Stimulated activated CD4-positive, alpha-beta T cell treated with anti-CD3 and anti-CD28 coated beads, Interleukin-15, amount 100 ng/mL, for 48 hours (primary cell): ENCODE measurements around the gene TNFSF11.
"Not testable (repeated sequence)": the region's sequence is repeated elsewhere in the genome, so short reads cannot be mapped to it uniquely, and the experiment has no call there.

Source experiments
- DNase-seq, 2 donors: peaks; one replicate each; pipeline ENCODE4 v3.0.0-alpha.2; 2020; ENCODE audit warnings: low read depth in 2 of 2

Gene TNFSF11, protein sequence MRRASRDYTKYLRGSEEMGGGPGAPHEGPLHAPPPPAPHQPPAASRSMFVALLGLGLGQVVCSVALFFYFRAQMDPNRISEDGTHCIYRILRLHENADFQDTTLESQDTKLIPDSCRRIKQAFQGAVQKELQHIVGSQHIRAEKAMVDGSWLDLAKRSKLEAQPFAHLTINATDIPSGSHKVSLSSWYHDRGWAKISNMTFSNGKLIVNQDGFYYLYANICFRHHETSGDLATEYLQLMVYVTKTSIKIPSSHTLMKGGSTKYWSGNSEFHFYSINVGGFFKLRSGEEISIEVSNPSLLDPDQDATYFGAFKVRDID

DNA sequence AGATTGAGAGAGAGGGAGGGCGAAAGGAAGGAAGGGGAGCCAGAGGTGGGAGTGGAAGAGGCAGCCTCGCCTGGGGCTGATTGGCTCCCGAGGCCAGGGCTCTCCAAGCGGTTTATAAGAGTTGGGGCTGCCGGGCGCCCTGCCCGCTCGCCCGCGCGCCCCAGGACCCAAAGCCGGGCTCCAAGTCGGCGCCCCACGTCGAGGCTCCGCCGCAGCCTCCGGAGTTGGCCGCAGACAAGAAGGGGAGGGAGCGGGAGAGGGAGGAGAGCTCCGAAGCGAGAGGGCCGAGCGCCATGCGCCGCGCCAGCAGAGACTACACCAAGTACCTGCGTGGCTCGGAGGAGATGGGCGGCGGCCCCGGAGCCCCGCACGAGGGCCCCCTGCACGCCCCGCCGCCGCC is at the start of gene TNFSF11:
Gene TNFSF11 (plus strand): TSS at position 142 of the 400 bp plus-strand sequence. CDS start 152 bp downstream, at position 294.
- peak in 1 of 2 donors; percentile 9 for DNase-seq

DNA sequence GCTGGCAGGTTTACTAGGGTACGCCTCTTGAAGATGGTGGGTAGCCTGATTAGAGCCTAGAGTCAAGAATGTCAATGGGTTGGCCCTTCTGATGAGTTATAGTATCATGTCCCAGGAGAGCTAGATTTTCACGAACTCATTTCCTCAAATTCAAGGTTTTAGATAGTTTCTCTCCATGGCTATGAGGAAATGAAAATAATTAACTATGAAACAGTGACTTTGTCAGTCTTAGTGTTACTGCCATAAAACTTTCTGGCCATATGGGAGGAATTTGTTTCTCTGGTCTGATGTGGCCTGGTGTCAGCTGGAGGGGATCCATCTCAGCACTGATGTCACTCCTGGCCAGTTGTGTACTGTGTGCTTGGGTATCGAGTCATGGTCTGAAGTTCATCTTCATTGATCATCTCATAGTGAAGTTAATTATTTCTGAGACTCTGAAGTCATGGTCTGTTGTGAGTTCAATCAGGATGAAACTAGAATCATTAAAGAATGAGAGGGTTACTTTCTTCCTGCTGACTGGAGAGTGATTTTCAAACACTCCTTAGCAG is 49.4 kb upstream of the TNFSF11 start:
- DNase-seq, result no peak

DNA sequence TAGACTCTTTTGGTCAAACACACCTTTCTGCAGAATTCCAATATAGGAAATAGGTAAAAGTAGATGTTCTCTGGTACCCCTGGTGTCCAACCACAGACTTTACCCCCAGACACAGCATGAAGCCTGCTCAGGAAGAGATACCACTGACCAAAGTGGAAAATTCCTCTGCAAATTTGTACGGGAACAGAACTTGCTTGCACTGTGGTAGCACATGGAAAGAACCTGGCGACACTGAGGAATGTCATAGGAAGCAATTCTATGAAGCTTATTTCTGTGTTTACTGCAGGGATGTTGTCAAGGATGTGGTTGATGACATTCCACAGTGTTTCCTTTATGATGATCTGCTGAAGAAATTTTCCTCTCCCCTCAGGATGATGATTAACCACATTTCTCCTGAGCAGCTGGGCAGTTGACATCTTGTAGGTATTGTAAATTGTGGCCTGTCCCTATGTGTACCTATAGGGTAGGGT is 48.9 kb upstream of the TNFSF11 start:
- no peak for DNase-seq

DNA sequence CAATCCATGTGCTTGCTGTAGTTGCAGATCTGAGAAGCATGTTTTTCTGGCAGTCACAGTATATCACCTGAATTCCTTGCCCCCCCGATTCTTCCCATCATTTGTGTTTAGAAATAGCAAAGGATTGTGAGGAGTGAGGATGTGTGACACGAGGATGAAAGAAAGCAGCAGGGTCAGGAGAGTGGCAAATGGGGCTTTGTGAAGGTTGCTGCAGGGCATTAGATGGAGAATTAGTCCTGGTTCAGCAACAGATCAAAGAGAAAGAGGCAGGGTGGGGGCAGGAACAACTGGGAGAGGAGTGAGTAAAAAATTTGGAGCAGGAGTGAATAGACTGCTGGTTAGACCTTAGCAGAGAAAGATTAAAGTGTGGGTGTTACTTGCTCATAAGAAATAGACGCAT is 47.7 kb upstream of the TNFSF11 start:
- no peak for DNase-seq

DNA sequence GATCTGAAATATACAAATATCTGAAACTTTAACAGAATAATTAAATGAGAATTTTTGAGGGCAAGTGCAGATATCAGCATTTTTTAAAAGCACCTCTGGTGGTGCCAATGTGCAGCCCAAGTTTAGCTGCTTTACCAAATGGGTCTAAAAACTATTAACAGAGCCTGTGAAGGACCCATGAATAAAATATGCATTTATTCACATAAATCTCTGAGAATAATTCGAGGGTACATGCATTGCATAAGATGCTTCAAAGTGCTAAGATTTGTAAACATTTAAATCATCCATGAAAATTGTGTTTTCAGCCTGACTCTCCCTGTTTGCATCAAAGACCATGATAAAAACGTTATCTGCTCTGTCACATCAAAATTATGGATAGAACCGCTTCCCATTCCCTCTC is 47.1 kb upstream of the TNFSF11 start:
- no peak for DNase-seq

DNA sequence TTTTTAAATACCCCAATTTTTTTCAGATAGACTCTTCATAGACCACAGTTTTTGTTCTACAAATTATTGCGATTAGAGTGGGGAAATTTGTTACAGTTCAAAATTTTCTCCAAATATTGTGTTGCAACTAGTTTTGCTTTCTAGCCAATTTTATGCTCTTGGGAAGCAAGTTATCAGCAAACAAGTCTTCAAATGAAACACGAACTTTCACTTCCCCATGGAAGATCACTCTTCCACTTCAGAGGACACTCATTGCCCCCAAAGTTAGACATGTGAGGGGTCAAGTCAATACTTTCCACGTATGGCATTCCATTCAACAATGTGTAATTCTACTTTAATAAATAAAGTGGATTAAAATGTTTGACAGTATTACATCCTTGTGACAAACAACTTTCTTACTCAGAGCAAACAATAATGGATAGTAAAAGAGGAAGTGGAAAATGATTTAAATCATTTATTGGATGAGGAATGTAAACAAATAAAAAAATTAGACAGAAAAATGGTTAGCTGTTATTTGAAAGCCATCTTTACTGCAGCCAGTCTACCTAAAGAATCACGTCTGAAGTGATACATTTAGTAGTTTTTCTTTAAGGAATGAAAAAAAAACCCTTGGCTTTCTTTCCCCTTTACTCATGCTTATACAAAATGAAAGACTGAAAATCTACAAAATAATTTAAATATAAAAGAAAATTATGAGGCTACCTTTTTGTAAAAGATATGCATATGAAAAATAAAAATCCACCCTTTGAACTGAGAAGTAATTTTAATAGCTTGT is 41.2 kb upstream of the TNFSF11 start:
- no peak for DNase-seq

DNA sequence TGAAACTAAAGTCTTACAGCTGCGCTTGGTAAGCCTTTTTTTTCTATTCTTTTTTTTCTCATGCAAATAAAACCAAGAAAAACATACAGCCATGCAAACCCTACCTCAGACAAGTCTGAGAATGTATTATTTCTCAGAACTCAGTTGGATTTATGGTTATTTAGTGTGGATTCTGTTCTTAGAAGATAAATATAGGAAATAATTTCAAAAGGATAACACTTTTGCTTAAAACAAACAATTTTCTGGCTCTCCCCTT is 40.7 kb upstream of the TNFSF11 start:
- no peak for DNase-seq

DNA sequence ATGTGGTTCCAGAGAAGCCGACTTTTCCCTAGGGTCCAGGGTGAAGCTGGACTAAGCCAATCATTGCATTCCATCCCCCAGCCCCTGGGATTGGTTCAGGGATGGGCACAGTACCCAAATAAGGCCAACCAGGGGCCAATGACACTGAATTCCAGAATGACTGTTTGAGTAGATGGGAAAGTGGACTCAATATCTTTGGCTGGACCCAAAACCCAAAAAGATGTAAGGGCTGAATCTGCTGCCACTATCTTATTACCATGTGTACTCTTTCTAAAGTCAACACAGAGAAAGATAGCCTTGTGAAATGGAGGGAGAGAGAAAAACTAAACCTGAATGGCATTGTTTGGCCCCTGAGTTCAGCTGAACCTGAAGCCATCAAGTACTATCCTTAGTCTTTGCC is 39.2 kb upstream of the TNFSF11 start:
- DNase-seq, result no peak

DNA sequence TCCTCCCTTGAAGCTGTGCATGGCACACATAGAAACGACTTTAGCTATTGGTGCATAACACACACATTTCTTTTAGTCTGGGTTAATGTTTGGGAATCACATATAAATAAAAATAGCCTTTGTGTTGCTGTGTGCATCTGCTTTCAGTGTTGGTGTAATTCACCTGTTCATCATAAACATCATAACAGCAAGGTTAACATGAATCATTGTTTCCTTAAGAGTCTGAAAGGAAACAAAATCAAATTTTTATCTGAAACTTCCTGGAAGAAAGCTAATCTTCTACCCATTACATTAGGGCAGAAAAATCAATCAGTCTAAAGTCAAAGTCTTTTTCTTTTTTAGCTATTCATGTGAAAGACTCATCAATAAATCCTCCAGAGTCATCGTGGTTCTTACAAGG is 35.0 kb upstream of the TNFSF11 start:
- DNase-seq, result no peak

DNA sequence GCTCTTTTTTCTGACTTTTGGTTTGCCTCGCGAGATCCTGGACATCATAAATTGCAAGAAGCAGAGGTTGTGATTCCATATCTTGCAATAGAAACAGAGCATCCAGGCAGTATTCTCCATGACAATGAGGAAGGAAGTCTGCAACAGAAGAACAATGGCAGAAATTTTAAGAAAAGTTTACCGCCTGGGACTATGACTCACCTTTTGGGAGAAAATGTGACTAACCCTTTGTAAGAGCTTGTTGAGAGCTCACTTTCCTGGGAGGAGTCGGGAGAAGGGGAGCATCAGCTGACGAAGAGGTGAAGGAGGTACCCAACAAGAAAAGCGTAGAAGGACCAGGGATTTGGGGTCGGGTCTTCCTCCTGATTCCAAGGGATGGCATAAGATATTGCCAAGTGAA is 34.3 kb upstream of the TNFSF11 start:
- DNase-seq, result no peak

DNA sequence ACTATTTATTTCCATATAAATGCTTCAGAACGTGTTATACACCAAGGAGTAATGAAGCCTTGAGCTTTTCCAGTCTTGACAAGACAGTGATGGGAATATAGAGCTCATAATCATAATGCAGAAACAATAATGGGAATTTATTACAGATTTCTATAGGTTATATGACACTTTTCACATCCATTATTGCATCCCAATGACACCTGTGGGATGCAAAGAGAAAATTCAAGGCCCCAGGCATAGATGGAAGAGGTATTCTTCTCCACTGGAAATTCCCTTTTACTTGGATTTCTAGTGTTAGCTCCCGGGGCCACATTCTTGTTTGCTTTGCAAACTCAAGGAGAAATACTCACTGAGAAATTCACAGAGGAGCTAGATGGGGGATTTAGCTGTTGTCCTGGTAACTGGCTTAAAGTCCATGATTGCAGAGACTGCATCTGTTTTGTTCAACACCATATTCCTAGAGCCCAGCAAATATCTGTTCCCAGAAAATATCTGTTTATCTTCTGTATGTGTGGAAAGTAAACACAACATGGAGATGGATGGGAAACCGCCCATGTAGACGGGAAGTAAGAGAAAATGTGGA is 30.6 kb upstream of the TNFSF11 start:
- no peak for DNase-seq

DNA sequence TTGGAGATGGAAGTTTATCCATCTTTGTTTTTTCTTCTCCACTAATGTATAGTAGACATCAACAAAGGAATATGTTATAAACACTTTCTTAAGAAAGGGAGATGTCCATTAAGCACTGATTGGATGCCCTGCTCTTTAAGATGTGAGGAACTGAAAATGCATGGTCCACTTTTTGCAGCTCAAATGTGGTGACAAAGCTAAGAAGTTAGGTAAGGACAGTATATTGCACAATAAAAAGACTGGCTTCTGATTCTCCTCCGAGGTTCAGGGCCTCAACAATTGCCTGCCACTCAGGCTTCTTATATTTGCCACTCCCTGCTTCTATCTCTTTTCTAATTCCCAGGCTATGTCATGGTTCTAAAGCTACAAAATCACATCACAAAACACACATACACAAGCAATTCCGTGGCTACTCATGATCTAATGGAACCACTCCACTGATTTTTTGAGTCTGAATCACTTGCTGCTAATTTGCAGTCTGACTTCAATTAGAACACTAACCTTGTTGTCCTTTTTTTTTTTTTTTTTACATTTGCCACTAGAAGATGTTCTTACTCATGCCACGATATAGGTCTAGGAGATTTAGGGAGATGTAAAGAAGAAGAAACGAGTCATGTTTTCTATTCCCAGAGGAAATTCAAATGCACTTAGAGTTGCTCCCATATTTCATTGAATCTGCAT is 29.6 kb upstream of the TNFSF11 start:
- no peak for DNase-seq

DNA sequence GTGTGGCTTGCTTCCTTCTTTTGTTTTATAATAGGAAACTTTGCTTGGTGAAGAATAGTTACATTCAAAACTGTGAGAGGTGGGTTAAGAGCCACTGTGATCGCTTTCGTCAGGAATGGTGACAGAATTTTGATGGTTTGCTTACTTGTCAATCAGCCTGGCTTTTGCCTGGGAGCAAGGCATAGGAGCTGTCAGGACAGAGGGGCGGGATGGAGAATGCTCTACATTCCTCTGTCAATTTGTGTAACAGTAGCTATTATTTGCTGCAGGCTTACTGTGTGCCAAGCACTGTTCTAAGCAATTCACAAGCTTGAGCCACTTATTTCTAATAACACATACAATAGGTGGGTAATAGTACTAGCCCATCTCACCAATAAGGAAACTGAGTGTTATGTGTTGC is 28.1 kb upstream of the TNFSF11 start:
- no peak for DNase-seq

DNA sequence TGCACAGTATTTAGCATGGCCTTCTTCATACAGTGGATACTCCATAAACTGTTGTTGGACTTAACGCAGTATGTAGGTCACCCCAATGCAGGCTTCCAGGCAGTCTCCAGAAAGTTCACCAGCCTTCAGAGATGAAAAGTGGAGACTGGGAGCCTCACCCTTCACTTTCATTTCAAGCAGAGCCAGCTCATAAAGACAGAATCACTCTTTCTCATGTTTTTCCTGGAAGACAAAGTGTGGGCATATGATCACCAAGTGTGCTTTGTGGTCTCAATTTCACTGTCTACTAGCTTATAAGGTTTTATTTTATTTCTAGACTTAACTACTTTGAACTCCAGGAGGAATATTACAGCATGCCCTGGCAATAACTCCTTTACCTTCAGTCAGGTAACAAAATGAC is 26.3 kb upstream of the TNFSF11 start:
- no peak for DNase-seq

DNA sequence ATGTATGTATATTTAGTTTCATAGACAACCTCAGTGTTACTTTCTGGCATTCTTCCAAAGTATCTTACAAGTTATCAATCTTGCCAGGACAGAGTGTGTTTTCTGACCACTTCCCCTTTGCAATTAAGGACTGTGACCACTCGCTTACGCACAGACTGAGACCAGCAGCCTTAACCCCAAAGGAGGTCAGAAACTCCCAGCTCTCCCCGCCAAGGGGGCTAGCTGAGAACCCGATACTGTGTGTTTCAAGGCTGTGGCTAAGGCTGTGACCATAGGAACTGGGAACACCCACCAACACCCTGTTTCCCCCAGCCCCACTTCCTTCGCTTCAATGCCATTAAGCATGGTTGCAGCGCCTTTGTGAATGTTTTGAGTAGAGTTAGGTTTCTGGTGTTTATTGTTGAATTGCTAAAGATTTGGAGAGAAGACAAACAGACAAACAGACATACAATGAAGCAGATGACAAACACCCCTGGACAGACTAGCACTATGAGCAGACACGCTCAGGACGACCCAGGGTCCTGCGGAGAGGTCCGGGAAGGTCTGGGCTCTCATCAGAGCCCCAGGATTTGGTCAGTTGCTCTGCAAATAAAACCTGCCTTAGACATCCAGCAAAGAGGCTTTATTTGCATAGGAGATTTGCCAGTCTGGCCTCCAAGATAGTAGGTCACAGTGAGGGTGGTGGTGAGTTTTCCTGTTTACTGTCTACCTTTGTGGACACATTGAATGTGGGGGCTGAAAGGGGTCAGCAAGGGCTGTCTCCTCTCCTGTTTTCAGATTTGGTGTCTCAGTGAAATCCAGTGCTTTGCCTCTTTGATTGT is 25.0 kb upstream of the TNFSF11 start:
- no peak for DNase-seq

DNA sequence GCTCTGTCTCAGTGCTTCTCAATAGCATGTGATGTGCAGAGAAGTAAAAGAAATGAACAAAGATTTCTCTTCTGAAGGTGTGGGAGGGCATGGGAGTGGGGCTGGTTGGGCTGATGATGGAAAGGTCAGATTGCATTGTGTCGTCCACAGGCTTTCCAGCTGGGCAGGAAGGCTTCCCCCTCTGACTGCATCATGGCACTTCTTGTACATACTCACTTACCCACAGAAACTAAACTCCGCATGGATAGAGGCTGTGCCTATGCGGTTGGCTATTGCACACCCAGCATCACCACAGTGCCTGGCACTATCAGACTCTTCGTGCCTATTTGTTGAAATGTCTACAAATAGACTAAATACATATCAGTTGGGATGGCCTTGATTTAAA is 24.4 kb upstream of the TNFSF11 start:
- DNase-seq, result no peak

DNA sequence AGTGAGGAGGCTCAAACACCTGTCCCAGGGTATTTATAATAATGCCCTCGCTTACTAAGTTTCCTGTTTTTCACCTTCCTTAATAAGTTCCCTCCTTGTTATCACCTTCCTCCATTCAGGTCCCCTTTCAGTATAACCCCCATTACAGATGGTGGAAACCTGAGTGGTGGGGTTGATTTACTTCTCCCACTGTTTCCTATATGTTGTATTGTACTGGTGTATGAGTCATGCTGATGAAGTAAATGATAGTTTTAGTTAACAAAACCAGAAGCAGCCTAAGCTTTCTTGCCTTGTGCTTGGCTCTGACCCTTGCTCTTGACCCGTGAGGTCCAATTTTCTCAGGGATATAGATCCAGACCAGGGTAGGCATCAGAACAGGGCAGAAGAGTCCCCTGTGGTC is 22.3 kb upstream of the TNFSF11 start:
- no peak for DNase-seq

DNA sequence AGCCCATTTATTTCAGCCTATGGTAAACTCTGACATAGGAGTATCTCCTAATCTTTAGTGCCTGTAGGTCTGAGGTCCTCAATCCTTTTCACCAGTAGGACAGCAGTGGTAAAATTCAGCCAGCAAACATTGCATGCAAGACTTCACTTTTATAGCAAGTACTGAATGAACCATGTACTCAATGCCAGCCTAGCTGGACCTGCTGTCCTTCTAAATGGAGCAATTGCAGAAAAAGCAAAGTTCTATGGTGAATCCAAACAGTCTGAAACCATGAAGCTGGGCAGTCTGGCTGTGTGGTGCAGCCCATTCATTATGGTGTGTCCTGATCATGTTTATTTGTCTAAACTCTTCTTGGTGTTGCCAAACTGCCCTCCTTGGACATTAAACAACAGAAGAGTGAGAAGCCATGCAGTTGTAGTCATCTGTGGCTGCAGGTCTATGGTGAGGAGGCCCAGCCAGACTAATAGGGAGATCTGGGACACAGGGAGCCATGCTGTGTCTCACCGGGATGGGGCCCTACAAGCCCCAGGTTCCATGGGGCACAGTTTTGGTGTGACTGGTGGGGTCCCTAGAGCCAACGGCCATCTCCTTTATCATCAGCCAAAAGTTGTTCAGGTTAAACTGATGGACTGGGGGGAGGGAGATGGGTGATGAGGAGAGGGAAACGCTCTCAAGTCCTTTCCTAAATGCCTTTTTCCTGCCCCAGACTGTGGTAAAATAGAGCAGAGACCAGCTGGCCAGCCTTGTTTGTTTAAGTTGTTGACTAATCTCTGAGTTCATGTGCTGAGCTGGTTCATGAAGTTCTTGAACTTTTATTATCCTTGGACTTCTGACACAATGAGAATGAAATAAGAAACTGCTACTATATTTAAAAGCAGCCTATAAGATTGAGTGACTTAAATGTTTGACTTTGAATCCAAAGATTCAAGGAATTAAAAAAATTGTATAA is 20.6 kb upstream of the TNFSF11 start:
- DNase-seq, result no peak

DNA sequence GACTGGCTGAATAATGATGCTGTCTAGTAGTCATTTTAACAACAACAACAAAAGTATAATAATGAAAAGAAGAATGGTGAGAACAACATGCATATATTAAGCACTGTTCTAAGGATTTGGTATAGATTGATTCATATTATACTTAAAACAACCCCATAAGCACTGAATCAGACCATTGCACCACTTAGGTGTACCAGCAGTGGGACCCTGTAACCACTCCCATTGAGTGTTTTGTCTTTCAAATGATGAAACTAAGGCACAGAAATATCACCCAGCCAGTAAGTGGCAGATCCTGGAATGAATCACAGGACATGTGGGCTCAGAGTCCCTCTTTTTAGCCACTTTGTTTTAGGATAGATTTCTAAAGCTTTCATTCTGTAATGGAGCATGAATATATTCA is 14.9 kb upstream of the TNFSF11 start:
- no peak for DNase-seq

DNA sequence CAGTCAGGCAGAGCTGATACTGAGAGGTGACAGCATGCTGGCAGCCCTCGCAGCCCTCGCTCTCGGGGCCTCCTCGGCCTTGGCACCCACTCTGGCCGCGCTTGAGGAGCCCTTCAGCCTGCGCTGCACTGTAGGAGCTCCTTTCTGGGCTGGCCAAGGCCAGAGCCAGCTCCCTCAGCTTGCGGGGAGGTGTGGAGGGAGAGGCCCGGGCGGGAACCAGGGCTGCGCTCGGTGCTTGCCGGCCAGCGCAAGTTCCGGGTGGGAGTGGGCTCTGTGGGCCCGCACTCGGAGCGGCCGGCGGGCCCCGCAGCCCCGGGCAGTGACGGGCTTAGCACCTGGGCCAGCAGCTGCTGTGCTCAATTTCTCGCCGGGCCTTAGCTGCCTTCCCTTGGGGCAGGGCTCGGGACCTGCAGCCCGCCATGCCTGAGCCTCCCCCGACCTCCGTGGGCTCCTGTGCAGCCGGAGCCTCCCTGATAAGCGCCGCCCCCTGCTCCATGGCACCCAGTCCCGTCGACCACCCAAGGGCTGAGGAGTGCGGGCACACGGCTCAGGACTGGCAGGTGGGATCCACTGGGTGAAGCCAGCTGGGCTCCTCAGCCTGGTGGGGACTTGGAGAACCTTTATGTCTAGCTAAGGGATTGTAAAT is 14.3 kb upstream of the TNFSF11 start:
- DNase-seq, result not testable (repeated sequence)
